Measurements from ENCODE around the gene FSTL4.
A peak's percentile ranks its signal among the peaks of the same experiment; 100 is the strongest.

FSTL4 gene

DNA sequence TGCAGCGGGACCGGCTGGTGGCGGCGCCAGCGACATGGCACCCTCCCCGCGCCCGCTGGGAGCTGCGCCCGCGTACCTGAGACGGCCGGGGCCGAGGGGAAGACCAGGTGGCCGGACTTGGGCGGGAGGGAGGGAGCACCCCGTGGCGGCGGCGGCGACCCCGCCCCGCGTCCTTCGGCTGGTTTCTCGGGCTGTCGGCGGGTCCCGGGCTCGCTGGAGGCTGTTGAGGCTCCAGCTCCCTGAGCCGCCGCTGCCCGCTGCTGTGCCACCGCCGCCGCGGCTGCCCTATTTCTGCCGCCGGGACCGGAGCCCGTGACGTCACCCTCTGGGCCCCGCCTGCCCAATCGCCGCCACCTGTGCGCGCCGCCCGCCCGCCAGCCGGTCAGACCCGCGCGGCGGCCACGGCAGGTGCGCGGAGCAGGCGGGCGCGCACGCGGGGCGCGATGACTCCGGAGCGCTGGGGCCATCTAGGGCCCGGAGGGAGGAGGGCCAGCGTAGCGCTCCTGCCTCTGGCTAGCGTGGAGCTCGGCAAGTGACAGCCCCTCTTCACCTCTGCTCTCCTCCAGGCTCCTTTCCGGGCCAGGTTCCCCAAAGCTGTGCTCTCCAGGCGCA lies at the start of gene FSTL4:
FSTL4 (minus strand) TSS at position 293 of the 612 bp plus-strand sequence.
- DNase-seq (ENCODE audit: low read depth in 3 of 3, low spot score in 1 of 3) = peak in 1 of 3 donors; percentile 9

DNA sequence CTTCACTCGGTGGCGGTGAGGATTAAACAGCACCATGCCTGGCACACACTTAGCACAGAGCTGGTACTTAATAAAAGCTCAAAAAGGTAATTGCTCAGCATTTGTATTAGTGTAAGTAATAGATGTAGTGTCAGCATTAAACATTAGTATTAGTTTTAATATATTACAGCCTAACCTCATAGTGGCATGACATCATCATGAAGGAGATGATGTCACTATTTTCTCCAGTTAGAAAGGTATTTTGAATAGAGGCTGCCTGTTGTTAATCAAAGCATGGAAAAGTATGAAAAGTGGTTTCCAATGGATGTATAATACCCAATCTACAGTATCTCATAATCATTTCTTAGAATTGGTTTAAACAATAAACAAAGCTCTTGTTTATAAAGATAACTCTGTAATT lies 49.0 kb upstream of the FSTL4 start:
- no peak for DNase-seq (ENCODE audit: low read depth in 3 of 3, low spot score in 1 of 3)

DNA sequence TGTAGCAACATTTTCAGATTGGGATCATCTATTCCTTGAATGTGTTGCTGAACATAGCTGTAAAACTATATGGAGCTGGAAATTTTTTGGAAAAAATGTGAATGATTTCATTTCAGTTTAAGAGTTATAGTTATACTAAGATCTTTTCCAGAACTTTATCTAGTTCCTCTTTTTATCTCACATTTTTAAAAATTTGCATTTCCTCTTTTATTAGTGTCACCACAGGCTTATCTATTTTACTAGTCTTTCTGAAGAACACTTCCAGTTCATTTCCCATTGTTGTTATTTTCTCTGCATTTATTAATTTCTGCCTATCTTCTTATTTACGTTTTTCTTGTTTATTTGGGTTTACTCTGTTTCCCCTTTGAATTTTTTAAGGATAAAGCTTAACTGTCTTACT lies 46.0 kb upstream of the FSTL4 start:
- DNase-seq (ENCODE audit: low read depth in 3 of 3, low spot score in 1 of 3) = no peak

DNA sequence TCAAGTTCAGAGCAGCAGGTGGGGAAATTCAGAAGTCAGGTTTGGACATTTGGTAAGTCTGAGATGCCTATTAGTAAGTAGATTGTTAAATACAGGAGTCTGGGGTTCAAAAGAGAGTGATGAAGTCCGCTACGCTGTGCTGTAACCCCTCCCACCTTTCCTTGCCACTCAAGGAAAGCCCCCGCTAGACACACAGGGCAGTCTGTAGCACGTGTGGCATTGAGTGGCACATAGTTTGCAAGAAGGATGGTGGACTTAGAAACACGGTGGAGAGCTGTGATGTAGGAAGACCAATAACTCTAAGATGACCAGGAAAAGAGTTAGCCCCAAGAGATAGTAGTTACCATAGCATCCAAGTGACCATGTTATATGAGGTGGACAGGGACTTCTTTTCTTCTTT lies 44.7 kb upstream of the FSTL4 start:
- DNase-seq (ENCODE audit: low read depth in 3 of 3, low spot score in 1 of 3) = no peak

DNA sequence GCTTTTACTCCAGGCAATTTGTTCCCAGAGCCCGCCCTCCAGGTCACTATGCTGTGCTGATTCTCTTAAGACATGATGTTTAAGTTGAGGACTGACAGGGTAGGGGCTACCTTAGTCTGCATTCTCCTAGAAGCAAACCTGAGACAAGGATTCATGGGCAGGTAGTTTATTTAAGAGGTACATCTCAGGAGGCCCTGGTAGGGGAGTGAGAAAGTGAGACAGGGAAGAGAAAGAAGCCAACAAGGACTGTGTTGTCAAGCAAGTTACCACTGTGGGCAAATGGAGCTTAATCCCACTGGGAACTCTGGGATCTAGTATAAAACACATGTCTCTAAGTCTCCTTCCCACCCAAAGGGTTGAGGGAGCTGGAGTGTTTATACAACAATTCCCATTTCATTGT lies 43.6 kb upstream of the FSTL4 start:
- no peak for DNase-seq (ENCODE audit: low read depth in 3 of 3, low spot score in 1 of 3)

DNA sequence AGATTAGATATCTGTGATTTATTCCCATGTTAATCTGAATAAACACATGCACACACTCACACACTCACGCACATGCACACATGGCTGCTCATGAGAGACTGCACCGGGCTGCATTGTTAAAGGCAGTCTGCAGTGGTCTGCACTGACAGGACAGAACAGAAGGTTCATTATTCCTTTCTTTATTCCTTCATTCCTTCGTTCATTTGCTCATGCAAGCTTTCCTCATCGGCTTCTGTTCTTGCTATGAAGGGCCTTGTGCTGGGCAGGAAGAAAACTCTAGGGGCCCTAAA lies 41.4 kb upstream of the FSTL4 start:
- DNase-seq (ENCODE audit: low read depth in 3 of 3, low spot score in 1 of 3) = no peak

DNA sequence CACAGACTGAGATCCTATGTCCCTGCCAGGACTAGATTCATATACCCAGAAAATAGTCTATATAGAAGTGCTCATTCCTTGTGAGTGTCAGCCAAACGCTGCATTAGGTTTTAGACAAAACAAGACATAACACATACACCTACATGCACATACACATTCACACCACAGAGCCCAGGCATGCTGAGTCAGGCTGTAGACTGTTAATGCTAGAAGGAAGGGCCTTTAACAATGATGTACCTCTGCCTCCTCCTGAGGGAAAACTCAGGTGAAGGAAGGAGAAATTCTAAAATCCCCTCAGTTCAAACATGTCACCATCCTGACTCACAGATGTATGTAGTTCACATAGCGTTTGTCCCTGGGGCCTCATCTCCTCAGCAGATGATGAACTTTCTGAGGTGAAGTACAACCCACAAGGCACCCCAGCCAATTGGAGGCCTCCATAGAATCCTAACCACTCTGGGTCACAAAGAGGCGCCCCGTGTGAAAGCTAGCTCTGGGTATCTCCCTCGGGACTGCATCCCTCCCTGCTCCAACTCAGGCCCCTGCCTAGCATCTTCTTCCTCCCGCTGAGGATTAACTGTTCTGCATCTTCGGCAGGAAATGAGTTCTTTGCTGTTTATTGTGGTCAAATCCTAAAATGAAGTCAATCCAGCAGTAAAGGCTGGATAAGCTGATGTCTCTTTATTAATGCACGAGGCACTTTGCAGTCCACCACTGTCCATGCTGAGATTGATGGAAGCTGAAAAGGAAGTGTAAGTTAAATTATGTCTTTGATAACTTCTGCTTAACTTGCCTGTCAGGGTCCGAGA lies 40.8 kb upstream of the FSTL4 start:
- DNase-seq (ENCODE audit: low read depth in 3 of 3, low spot score in 1 of 3) = no peak

DNA sequence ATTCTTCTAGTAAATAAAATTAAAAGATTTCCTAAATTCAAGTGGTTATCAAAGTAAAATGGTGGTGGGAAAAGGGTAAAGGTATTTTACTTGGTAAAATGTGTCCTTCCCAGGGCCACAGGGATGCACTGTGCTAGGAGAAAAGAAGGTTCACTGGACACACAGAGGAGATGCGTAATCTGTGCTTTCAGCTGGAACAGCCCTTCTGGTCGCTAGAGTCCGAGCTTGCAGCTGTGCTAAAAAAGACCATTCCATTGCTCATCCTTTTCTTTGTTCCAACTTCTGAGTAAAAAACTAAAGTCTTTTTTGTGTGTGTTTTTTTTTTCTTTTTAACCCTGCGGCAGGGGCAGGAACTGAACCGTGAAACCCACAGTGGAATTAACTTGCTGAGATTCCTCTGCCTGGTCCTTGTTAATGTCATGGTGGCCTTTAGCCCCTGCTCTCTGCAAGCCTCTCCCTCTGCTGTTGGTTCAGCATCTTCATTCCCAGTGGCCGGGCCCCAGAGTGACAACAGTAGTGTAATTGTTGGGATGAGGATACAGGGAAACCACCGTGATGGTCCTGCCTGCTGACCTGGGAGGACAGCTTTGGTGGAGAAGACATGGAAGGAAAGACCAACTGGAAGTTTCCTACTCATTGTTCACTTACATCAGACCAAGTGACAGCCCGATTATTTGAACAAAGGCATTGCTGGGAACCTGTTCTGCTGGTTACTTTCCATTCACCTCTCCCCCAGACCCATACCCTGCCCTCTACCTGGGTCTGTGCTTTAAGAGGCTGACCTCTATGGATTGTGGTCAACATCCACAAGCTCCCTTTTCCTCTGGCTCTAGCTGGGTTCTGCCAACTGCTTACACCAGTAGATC lies 31.9 kb upstream of the FSTL4 start:
- DNase-seq (ENCODE audit: low read depth in 3 of 3, low spot score in 1 of 3) = no peak

DNA sequence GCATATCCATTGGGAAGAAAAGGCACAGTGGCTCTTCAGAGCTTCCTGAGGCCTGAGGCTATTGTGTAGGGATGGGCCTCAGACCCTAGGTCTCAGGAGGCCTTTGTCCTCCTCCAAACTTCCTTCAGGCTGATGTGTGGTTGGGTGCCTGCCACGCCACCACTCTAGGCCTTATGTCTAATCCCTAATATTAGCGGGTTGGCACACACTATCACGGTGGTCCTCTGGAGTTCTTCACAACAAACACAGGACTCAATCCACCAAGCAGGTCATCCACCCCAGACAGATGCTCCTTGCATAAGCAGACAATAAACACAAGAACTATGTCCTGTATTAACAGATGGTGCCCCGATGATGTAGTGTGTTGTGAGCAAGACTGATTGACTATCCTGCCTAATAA lies 31.0 kb upstream of the FSTL4 start:
- DNase-seq (ENCODE audit: low read depth in 3 of 3, low spot score in 1 of 3) = no peak

DNA sequence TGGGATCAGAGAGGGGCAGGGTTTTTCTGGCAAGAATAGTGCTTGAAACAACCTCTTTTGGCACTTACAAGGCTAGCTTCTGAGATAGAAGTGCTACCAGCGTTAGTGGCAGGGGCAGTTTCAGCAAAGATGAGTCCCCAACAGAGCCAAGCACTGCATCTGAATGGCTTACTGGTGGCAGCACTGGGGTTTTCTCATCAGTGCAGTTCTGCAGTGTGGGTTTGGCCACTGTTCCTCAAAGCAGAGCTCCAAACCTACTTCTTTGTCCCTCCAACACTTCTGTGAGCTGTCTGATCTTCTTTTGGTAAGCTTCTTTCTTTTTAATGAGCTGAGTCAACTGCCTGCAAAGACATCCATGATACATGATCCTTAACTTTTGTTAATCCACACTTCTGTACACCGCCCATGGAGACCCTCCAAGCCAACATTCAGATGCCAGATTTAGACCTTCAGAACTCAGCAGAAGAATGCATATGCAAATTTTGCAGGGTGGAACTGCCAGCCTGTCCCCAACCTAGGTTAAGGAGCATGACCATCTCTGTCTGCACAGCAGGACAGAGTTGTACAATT lies 29.9 kb upstream of the FSTL4 start:
- no peak for DNase-seq (ENCODE audit: low read depth in 3 of 3, low spot score in 1 of 3)

DNA sequence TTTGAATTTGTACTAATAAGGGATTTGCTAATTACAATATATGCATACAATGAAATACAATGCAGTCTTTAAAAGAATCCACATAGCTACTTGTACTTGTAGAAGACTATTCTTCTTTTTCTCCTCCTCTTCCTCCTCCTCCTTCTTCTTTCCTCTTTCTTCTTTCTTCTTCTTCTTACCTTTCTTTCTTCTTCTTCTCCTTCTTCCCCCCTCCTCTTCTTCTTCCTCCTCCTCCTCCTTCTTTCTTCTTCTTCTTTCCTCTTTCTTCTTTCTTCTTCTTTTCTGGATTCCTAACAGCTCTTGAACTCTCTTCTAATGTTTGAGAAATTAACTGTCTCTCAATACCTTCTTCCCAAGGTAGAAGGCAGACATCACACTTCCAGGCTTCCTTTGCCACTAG lies 29.3 kb upstream of the FSTL4 start:
- DNase-seq (ENCODE audit: low read depth in 3 of 3, low spot score in 1 of 3) = no peak

DNA sequence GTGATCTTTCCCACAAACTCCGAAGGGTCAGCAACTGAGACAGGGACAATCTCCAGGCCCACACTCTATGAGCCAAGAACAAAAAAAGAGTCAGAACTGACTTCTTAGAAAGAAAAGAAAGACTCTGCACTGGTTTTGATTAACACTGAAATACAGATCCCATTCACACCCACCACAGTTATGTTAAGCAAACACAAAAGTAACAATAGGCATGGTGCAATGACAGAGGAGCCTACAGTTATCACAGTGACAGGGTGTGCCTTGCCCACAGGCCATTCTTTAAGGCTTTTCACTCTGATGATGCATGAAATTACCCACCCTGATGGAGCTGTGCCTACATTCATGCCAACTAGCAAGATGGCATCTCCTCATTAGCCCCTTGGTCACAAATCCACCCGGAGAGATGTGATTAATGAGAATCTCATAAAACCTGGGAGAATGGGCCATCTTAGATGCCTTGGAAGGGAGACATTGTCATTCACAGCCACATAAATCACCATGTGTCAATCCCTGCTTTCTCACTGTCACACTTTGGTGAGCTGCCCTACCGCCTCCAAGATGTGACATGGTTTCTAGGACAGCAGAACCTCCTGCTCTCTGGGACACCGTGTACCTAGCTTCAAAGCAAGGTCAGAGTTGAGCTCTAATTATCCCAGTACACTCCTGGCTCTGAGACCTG lies 27.6 kb upstream of the FSTL4 start:
- no peak for DNase-seq (ENCODE audit: low read depth in 3 of 3, low spot score in 1 of 3)

DNA sequence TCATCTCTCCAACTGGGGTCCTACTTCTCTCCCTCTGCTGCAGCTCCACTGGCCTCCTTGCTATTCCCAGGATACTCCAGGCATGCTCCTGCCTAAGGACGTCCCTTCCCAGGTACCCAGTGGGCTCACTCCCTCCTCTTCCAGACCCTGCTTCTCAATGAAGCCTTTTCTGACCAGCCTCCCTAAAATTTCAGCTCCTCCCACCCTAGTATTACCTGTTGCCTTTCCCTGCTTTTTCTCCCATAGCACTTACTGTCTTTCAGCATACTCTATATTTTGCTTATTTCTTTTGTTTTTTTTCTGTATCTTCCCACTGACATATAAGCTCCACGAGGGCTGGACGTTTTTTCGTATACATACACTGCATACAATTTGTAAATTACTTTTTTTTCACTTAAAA lies 26.1 kb upstream of the FSTL4 start:
- no peak for DNase-seq (ENCODE audit: low read depth in 3 of 3, low spot score in 1 of 3)

DNA sequence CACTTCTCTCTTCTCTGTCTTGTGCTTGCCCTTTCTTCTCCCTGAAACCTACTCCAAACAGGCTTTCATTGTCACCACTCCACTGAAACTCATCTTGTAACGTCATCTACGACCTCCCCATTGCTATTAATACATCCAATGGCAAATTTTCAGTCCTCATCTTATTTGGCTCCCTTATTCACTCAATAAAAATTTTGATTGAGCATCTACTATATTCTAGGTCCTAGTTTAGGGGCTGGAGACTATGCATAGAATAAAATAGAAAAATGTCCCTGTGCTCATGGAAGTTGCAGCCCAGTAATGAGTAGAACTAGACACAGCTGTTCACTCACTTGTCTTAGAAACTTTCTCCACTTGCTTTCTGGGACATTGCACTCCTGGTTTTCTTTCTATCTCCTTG lies 24.9 kb upstream of the FSTL4 start:
- DNase-seq (ENCODE audit: low read depth in 3 of 3, low spot score in 1 of 3) = no peak

DNA sequence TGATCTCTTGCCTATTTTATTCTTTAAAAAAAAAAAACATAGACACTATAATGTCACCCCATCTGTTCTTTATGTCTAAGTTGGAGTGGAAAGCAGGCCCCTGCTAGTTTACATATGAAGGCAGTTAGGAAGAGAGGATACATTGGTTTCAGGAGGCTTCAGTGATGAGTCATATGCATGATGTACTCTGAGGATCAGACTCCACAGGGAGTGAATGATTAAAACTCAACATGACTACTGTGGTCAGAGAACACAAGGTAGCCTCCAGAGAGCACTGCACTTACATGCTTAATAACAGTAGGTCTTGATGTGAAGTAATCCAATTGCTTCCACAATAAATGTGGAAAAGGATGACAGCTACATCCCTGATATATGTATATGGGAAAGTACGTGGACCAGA lies 22.7 kb upstream of the FSTL4 start:
- DNase-seq (ENCODE audit: low read depth in 3 of 3, low spot score in 1 of 3) = no peak

DNA sequence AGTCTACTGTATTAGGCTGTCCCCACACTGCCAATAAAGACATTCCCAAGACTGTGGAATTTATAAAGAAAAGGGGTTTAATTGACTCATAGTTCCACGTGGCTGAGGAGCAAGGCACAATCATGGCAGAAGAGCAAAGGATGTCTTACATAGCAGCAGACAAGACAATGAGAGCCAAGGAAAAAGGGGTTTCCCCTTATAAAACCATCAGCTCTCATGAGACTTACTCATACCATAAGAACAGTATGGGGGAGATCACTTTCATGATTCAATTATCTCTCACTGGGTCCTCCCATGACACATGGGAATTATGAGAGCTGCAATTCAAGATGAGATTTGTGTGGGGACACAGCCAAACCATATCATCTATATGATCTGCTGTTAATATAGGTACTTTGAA lies 14.8 kb upstream of the FSTL4 start:
- no peak for DNase-seq (ENCODE audit: low read depth in 3 of 3, low spot score in 1 of 3)

DNA sequence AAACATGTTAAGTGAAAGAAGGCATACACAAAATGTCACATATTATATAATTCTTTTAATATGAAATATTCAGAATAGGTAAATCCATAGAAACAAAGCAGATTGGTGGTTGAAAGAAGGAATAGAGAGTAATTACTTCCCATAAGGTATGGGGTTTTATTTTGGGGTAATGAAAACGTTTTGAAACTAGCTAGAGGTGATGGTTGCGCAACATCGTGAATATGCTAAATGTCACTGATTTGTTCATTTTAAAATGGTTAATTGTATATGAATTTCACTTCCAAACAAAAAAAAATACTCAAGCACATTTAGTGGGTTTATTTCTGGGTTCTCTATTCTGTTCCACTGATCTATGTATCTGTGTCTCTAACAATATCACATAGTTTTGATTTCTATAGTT lies 12.0 kb upstream of the FSTL4 start:
- no peak for DNase-seq (ENCODE audit: low read depth in 3 of 3, low spot score in 1 of 3)

DNA sequence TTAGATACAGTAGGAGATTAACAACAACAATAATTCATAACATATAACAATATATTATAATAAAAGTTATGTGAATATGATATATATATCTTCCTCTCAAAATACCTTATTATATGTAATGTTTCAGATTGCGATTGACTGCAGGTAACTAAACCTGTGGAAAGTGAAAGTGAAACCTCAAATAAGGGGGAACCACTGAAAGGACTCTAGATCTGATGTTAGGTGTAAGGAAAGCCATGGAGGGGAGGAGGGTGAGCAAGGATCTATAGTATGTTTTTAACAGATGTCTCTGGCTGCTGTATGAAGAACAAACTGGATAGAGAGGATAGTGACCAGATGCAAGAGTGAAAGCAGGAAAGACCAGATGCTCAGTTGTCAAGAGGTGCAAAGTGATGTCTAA lies 5.8 kb upstream of the FSTL4 start:
- DNase-seq (ENCODE audit: low read depth in 3 of 3, low spot score in 1 of 3) = no peak

DNA sequence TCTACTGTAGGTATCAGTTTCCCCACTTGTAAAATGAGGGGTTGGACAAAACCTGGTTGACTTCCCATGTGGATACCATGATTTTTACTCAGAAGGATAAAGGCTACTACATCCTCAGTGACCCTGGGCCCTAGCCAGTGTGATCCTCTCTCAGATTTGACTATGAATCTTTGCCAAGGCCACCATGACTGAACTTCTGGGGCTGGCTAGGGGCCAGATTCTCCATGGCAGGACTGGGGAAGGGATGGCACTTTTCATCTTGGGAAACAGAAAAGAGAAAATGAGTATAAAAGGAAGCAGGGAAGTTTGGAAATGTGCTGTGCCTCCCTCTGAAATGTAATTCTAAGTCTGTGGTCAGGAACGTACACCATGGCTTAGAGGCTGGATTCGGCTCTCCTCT lies 1.4 kb upstream of the FSTL4 start:
- no peak for DNase-seq (ENCODE audit: low read depth in 3 of 3, low spot score in 1 of 3)

DNA sequence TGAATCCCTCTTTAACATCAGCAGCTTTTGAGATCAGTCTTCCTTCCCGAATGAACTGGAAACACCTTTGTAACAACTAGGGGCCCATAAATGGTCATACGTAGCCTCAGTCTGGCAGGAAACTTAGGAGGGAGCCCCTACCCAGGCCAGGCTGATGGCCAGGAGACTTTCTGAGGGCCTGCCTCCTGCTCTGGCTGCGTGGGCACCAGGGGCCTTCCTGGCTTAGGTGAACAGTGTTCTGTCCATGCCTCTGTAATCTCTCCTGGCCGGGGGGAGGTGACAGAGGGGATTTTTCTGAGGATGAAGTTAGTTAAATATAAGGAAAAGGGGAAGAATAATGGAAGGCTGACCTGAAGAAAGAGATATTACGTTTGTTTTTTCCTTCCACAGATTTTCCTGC lies 843 bp upstream of the FSTL4 start:
- DNase-seq (ENCODE audit: low read depth in 3 of 3, low spot score in 1 of 3) = no peak
